ENCODE measurements around the gene PARVA. TPM values are rescaled to one million over a fixed set of nuclear protein-coding genes. Genes with fewer than 3 reads are reported as not detected.

PARVA gene
- total and polyA plus RNA-seq, 4 donors = 3.1 to 11.7 (median 11.2) TPM

- no peaks in the 10 kb centered on the region for H3K9me3 ChIP-seq (ENCODE audit: control insufficient read depth in 4 of 4, low read length in 3 of 4)
- no peak overlapping the region for H3K27ac ChIP-seq (ENCODE audit: low read depth in 1 of 2, low read length in 2 of 2)
- TF ChIP-seq CTCF (IDR thresholded peaks at IDR 0.05; ENCODE audit: low read depth, low read length, missing input control) = no peak
- TF ChIP-seq, protein P1, sequence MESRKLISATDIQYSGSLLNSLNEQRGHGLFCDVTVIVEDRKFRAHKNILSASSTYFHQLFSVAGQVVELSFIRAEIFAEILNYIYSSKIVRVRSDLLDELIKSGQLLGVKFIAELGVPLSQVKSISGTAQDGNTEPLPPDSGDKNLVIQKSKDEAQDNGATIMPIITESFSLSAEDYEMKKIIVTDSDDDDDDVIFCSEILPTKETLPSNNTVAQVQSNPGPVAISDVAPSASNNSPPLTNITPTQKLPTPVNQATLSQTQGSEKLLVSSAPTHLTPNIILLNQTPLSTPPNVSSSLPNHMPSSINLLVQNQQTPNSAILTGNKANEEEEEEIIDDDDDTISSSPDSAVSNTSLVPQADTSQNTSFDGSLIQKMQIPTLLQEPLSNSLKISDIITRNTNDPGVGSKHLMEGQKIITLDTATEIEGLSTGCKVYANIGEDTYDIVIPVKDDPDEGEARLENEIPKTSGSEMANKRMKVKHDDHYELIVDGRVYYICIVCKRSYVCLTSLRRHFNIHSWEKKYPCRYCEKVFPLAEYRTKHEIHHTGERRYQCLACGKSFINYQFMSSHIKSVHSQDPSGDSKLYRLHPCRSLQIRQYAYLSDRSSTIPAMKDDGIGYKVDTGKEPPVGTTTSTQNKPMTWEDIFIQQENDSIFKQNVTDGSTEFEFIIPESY (IDR thresholded peaks at IDR 0.05) = no peak
- no peak for TF ChIP-seq FOXA2 (IDR thresholded peaks at IDR 0.05)
- TF ChIP-seq GABPA (IDR thresholded peaks at IDR 0.05 in 1 of 2, conservative IDR thresholded peaks at IDR 0.05 in 1 of 2) = no peak
- no peak for TF ChIP-seq RXRA (IDR thresholded peaks at IDR 0.05)
- no peak for TF ChIP-seq HNF4A (conservative IDR thresholded peaks at IDR 0.05)
- no peak for TF ChIP-seq FOXA1 (IDR thresholded peaks at IDR 0.05)
- no peak for TF ChIP-seq SP1 (IDR thresholded peaks at IDR 0.05)
- TF ChIP-seq JUND (IDR thresholded peaks at IDR 0.05) = no peak
- no peak for TF ChIP-seq TAF1 (conservative IDR thresholded peaks at IDR 0.05)
- no peak for TF ChIP-seq NR2F2 (IDR thresholded peaks at IDR 0.05)
- no peak for TF ChIP-seq YY1 (IDR thresholded peaks at IDR 0.05)
- TF ChIP-seq, protein P2, sequence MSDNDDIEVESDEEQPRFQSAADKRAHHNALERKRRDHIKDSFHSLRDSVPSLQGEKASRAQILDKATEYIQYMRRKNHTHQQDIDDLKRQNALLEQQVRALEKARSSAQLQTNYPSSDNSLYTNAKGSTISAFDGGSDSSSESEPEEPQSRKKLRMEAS (IDR thresholded peaks at IDR 0.05) = no peak
- TF ChIP-seq, protein P3, sequence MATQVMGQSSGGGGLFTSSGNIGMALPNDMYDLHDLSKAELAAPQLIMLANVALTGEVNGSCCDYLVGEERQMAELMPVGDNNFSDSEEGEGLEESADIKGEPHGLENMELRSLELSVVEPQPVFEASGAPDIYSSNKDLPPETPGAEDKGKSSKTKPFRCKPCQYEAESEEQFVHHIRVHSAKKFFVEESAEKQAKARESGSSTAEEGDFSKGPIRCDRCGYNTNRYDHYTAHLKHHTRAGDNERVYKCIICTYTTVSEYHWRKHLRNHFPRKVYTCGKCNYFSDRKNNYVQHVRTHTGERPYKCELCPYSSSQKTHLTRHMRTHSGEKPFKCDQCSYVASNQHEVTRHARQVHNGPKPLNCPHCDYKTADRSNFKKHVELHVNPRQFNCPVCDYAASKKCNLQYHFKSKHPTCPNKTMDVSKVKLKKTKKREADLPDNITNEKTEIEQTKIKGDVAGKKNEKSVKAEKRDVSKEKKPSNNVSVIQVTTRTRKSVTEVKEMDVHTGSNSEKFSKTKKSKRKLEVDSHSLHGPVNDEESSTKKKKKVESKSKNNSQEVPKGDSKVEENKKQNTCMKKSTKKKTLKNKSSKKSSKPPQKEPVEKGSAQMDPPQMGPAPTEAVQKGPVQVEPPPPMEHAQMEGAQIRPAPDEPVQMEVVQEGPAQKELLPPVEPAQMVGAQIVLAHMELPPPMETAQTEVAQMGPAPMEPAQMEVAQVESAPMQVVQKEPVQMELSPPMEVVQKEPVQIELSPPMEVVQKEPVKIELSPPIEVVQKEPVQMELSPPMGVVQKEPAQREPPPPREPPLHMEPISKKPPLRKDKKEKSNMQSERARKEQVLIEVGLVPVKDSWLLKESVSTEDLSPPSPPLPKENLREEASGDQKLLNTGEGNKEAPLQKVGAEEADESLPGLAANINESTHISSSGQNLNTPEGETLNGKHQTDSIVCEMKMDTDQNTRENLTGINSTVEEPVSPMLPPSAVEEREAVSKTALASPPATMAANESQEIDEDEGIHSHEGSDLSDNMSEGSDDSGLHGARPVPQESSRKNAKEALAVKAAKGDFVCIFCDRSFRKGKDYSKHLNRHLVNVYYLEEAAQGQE (IDR thresholded peaks at IDR 0.05) = no peak
- no peak for TF ChIP-seq HNF4G (IDR thresholded peaks at IDR 0.05)
- no peak for TF ChIP-seq RAD21 (IDR thresholded peaks at IDR 0.05)
- no peak for TF ChIP-seq EGR1 (IDR thresholded peaks at IDR 0.05; ENCODE audit: low read depth in 2 of 2)
- TF ChIP-seq, protein P4, sequence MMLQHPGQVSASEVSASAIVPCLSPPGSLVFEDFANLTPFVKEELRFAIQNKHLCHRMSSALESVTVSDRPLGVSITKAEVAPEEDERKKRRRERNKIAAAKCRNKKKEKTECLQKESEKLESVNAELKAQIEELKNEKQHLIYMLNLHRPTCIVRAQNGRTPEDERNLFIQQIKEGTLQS (IDR thresholded peaks at IDR 0.05) = no peak
- H3K4me3 ChIP-seq (ENCODE audit: low read depth in 1 of 3, low read length in 3 of 3) = no peak overlapping the region
- no peaks in the 10 kb centered on the region for H3K27me3 ChIP-seq (ENCODE audit: control insufficient read depth in 4 of 4, insufficient read depth in 4 of 4, low read length in 3 of 4)
- H3K9ac ChIP-seq (ENCODE audit: low read depth in 1 of 2, low read length in 2 of 2) = no peak overlapping the region
- DNase-seq (ENCODE audit: low spot score) = no peak
- WGBS = 82% methylated on average over 3 of the region's 3 CpGs
- H3K4me1 ChIP-seq (ENCODE audit: control insufficient read depth in 4 of 4, insufficient read depth in 4 of 4, low read length in 3 of 4) = peaks cover 0 to 3% (median 1%) of the 10 kb centered on the region in 4 donors
- no peaks in the 10 kb centered on the region for H3K36me3 ChIP-seq (ENCODE audit: control insufficient read depth in 4 of 4, insufficient read depth in 3 of 4, low read depth in 1 of 4, low read length in 3 of 4)
These were observed 51.8 kb downstream of the PARVA start for GRCh38 chr11:12429155-12429554.

All from liver (tissue), 9 donors.